Measurements from ENCODE around the gene RNU4-1. TPM values are rescaled to one million over a fixed set of nuclear protein-coding genes. Genes with fewer than 3 reads are reported as not detected.
"Not testable (repeated sequence)": the region's sequence is repeated elsewhere in the genome, so short reads cannot be mapped to it uniquely, and the experiment has no call there.

The RNU4-1 gene
- total RNA-seq, 1 donor from 2014 or later, result 1,738 TPM

DNA sequence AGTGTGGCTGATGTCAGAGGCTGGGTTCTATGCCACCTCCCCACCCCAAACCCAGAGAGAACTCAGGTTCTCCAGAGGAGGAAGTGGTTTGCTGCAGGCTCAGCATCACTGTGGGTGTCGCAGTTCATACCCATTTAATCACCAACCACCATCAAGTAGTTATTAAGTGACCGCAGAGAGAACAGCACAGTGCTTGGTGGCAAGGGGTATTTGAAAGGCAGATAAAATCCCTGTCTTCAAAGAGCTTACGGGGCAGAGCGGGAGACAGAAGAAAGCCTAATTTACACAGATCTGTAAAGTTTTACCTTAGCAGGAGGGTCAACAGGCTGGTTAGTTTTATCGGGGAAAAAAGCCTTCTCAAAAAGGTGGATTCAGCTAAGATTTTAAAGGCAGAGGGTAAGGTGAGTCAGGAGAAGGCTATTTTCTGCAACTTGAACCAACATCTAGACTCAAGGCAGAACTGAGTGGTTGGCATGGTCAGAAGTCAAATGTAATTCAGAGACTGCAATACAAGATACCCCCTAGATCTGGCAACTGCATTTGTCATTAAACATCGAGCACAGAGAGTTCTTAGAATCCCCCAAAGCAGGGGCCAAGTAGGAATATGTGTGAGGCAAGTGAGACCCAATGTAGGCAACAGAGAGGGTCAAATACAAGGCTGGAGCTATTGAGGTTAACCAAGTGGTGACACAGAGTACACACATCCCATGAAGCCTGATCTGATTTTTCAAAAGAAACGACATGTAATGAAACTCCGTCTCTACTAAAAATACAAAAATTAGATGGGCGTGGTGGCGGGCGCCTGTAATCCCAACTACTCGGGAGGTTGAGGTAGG is 40.7 kb downstream of the RNU4-1 start:
- no peak for DNase-seq (ENCODE audit: low spot score)
- Mint-ChIP-seq H3K9me3 (ENCODE audit: low read depth) (no peaks in the 10 kb centered on the region), H3K27me3 (ENCODE audit: low read depth) (no peaks in the 10 kb centered on the region), H3K27ac (ENCODE audit: unreplicated experiment) (peak overlapping the region; percentile 3), H3K4me3 (ENCODE audit: unreplicated experiment) (no peak overlapping the region), H3K4me1 (ENCODE audit: low read depth) (peaks cover 69% of the 10 kb centered on the region), H3K36me3 (ENCODE audit: low read depth) (peaks cover 7% of the 10 kb centered on the region)
- TF ChIP-seq, protein P1, sequence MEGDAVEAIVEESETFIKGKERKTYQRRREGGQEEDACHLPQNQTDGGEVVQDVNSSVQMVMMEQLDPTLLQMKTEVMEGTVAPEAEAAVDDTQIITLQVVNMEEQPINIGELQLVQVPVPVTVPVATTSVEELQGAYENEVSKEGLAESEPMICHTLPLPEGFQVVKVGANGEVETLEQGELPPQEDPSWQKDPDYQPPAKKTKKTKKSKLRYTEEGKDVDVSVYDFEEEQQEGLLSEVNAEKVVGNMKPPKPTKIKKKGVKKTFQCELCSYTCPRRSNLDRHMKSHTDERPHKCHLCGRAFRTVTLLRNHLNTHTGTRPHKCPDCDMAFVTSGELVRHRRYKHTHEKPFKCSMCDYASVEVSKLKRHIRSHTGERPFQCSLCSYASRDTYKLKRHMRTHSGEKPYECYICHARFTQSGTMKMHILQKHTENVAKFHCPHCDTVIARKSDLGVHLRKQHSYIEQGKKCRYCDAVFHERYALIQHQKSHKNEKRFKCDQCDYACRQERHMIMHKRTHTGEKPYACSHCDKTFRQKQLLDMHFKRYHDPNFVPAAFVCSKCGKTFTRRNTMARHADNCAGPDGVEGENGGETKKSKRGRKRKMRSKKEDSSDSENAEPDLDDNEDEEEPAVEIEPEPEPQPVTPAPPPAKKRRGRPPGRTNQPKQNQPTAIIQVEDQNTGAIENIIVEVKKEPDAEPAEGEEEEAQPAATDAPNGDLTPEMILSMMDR (IDR thresholded peaks at IDR 0.05), result no peak

DNA sequence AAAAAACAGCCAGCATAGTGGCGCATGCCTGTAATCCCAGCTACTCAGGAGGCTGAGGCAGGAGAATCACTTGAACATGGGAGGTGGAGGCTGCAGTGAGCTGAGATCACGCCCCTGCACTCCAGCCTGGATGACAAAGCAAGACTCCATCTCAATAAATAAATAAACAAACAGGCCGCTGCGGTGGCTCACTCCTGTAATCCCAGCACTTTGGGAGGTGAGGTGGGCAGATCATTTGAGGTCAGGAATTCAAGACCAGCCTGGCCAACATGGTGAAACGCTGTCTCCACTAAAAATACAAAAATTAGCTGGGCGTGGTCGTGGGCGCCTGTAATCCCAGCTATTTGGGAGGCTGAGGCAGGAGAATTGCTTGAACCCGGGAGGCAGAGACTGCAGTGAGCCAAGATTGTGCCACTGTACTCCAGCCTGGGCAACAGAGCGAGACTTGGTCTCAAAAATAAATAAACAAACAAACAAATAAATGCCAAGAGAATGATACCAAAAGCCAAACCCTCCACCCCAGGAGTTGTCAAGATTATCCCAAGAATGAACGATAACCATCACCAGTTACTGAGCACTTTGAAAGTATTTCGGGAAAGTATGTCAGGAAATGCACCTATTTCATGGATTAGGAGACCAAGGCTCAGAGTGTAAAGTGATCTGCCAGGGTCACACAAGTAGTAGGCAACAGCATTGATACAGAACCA is 41.5 kb downstream of the RNU4-1 start:
- H3K4me1 Mint-ChIP-seq (ENCODE audit: low read depth), result peaks cover 69% of the 10 kb centered on the region
- H3K9me3 Mint-ChIP-seq (ENCODE audit: low read depth); H3K27ac Mint-ChIP-seq (ENCODE audit: unreplicated experiment); H3K27me3 Mint-ChIP-seq (ENCODE audit: low read depth); H3K36me3 Mint-ChIP-seq (ENCODE audit: low read depth); DNase-seq (ENCODE audit: low spot score); H3K4me3 Mint-ChIP-seq (ENCODE audit: unreplicated experiment): not testable (repeated sequence)

DNA sequence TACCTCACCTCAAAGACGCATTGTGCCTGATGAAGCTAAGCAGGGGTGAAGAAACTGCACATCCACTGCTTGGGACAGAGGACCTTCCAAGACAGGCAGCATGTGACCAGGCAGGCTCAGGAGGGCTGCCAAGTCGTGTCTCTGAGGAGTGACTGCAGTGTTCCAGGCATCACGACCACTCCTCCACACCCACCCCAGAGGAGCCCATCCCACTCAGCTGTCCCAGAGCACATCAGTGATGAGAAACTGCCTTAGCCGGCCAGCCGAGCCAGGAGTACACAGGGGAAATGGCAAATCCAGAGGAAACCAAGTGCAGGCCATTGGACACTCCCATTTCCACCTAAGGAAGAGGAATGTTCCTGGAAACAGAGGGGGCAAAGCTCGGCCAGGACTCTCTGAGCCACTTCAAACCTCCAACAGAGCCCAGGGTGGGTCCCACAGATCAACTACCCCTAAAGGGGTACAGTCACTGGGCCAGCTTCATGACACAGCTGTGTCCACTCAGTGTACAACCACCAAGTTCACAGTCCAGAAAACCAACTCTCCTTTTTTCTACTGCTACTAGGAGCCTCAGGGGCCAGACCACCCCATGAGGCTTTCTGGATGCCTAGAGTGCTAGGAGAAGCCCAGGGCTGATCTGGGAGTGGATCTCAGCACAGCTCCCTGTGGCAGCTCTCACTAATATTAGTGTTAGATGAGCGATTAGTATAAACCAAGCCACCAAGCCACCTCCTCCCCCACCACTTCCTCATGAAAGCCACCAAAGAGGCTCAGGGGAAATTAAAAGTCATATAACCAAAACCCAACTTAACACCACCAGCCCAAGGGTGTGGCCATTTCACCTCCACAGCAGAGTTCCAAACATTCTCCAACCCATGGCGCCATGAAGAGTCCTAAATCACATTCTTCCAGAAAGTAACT is 42.9 kb downstream of the RNU4-1 start:
- DNase-seq (ENCODE audit: low spot score), result no peak
- Mint-ChIP-seq H3K27me3 (ENCODE audit: low read depth) (no peaks in the 10 kb centered on the region), H3K4me3 (ENCODE audit: unreplicated experiment) (no peak overlapping the region), H3K9me3 (ENCODE audit: low read depth) (no peaks in the 10 kb centered on the region), H3K27ac (ENCODE audit: unreplicated experiment) (peak overlapping the region; percentile 76), H3K4me1 (ENCODE audit: low read depth) (peaks cover 69% of the 10 kb centered on the region), H3K36me3 (ENCODE audit: low read depth) (peaks cover 7% of the 10 kb centered on the region)
- TF ChIP-seq, protein P1 (IDR thresholded peaks at IDR 0.05), result no peak

DNA sequence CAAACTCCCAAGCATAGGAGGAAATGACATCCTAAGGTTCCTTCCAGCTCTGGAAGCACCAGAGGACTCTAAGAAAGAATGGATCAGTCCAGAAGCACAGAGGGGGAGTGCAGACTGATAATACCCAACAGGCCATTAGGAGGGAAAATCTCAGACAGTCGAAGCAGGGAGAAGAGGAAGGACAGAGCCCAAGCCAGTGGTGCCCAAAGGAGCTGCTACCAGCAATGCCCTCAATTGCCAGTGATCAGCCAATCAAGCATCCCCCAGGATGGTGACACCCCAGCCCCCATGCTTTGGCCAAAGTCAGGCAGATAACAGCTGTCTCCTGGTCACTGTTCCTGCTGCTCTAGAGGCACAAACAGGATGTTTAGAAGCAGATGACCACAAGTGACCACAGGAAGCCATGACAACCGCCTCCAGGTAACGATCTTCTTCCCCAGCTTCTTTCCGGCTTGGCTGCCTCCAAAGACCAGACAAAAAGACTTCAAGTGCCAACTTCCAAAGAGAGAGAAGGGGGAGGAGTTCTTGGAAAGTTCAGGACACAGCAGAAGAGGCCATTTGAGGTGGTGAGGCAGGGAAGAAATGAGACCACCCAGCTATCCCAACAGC is 43.7 kb downstream of the RNU4-1 start:
- Mint-ChIP-seq H3K27ac (ENCODE audit: unreplicated experiment) (peak overlapping the region; percentile 49), H3K4me3 (ENCODE audit: unreplicated experiment) (no peak overlapping the region), H3K36me3 (ENCODE audit: low read depth) (peaks cover 2% of the 10 kb centered on the region), H3K27me3 (ENCODE audit: low read depth) (no peaks in the 10 kb centered on the region), H3K4me1 (ENCODE audit: low read depth) (peaks cover 69% of the 10 kb centered on the region), H3K9me3 (ENCODE audit: low read depth) (no peaks in the 10 kb centered on the region)
- TF ChIP-seq, protein P1 (IDR thresholded peaks at IDR 0.05), result no peak
- no peak for DNase-seq (ENCODE audit: low spot score)

DNA sequence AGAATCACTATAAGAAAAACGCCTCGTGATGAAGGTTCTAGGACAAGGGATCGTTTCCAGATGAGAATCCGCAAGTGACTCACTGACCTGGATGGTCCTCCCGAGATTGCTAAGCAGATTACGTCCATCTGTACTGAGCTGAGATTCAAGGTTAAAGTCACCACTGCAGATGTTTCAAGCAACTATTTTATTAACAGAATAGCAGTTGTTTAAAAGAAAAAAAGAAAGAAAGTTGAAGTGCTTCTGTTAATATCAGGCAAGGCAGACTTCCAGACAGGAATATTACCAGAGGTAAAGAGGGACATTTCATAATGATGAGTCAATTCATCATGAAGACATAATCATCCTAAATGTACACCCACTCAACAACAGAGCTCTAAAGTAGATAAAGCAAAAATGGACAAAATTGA is 45.4 kb downstream of the RNU4-1 start:
- H3K36me3 Mint-ChIP-seq (ENCODE audit: low read depth), result peaks cover 2% of the 10 kb centered on the region

More for the DNA sequence above, 45.4 kb downstream of the RNU4-1 start:
- H3K27me3 Mint-ChIP-seq (ENCODE audit: low read depth), result no peaks in the 10 kb centered on the region
- peak overlapping the region; percentile 49 for H3K27ac Mint-ChIP-seq (ENCODE audit: unreplicated experiment)
- peaks cover 77% of the 10 kb centered on the region for H3K4me1 Mint-ChIP-seq (ENCODE audit: low read depth)
- H3K9me3 Mint-ChIP-seq (ENCODE audit: low read depth), result no peaks in the 10 kb centered on the region
- no peak overlapping the region for H3K4me3 Mint-ChIP-seq (ENCODE audit: unreplicated experiment)
- TF ChIP-seq, protein P1 (IDR thresholded peaks at IDR 0.05), result no peak
- no peak for DNase-seq (ENCODE audit: low spot score)
